OCI-LY1 (cell line): ENCODE data around the gene GANAB.

Experiments used
- CTCF ChIP-seq: fragments of 200-600 bp; sonication (generic), shearing (Covaris generic); IDR thresholded peaks from 2 replicates; pipeline ENCODE4 v1.5.1; 2017; ENCODE audit warnings: mild to moderate bottlenecking, antibody characterized with exemption, low read length, moderate library complexity, mixed read lengths
- EZH2 ChIP-seq: fragments of 200-600 bp; sonication (generic), shearing (Covaris generic); IDR thresholded peaks from 2 replicates; pipeline ENCODE4 v1.8.0; 2017; ENCODE audit warnings: borderline replicate concordance, mixed run types, mild to moderate bottlenecking, antibody characterized with exemption, low read length, moderate library complexity, mixed read lengths

- no peak for TF ChIP-seq CTCF
- TF ChIP-seq EZH2 = no peak
Observed at GRCh38 chr11:62579252-62579651, 67.2 kb downstream of the GANAB start.
